KMS-11 (cell line): ENCODE results near the gene SLC29A4.
A peak's percentile ranks its signal among the peaks of the same experiment; 100 is the strongest.

Experiments
- H2AFZ ChIP-seq: fragments of 200-600 bp; sonication (generic); 2 replicates; pipeline ENCODE4 v1.6.1; 2016; ENCODE audit warnings: antibody characterized with exemption, mixed run types, low read depth
- H3K27ac ChIP-seq: fragments of 200-600 bp; sonication (generic); 2 replicates; pipeline ENCODE4 v1.6.1; 2016; ENCODE audit warnings: mild to moderate bottlenecking, mixed run types
- H3K27me3 ChIP-seq: fragments of 200-600 bp; sonication (generic); 2 replicates; pipeline ENCODE4 v1.6.1; 2017; ENCODE audit warnings: mild to moderate bottlenecking, low read depth, mixed run types, moderate library complexity; ENCODE audit not compliant: insufficient read depth
- H3K36me3 ChIP-seq: fragments of 200-600 bp; sonication (generic); 2 replicates; pipeline ENCODE4 v1.6.1; 2017; ENCODE audit warnings: mild to moderate bottlenecking, mixed run types; ENCODE audit not compliant: insufficient read depth
- H3K4me1 ChIP-seq: fragments of 200-600 bp; sonication (generic); 2 replicates; pipeline ENCODE4 v1.6.1; 2016; ENCODE audit warnings: mild to moderate bottlenecking, low read depth, mixed run types; ENCODE audit not compliant: poor library complexity, severe bottlenecking
- H3K4me2 ChIP-seq: fragments of 200-600 bp; sonication (generic); 2 replicates; pipeline ENCODE4 v1.7.0; 2016; ENCODE audit warnings: mild to moderate bottlenecking, mixed run types
- H3K4me3 ChIP-seq: fragments of 200-600 bp; sonication (generic); IDR thresholded peaks from 2 replicates; pipeline ENCODE4 v1.6.1; 2017; ENCODE audit warnings: low read depth, low read length, mixed read lengths; ENCODE audit not compliant: insufficient read depth
- H3K79me2 ChIP-seq: fragments of 200-600 bp; sonication (generic); 2 replicates; pipeline ENCODE4 v1.6.1; 2016; ENCODE audit warnings: low read depth, mixed run types; ENCODE audit not compliant: insufficient read depth
- H3K9ac ChIP-seq: fragments of 200-600 bp; sonication (generic); 2 replicates; pipeline ENCODE4 v1.6.1; 2016; ENCODE audit warnings: mild to moderate bottlenecking, mixed run types
- H4K20me1 ChIP-seq: fragments of 200-600 bp; sonication (generic); 2 replicates; pipeline ENCODE4 v1.6.1; 2016; ENCODE audit warnings: mild to moderate bottlenecking, mixed run types; ENCODE audit not compliant: insufficient read depth
- TF ChIP-seq, protein P1 (sequence below): fragments of 200-600 bp; sonication (generic); conservative IDR thresholded peaks from 2 replicates; pipeline ENCODE4 v1.6.1; 2017; ENCODE audit warnings: low read depth, mild to moderate bottlenecking, antibody characterized with exemption, low read length, moderate library complexity, mixed read lengths

Gene SLC29A4

DNA sequence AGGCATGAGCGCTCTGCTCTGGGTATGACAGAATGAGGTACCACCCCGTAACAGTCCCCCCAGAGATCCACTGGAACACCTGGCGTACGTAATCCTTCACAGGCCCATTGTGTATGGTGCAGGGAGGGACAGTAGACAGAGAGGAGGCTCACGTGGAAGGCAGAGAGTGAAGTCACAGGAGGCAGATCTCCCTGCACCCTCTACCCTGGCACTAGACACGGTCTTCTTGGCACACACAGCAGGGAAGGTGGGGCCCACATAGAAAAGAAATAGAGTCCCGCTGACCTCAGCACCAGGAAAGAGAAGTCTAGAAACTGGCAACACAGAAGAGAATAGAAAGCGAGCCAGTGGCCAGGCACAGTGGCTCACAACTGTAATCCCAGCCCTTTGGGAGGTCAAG, 51.9 kb downstream of the SLC29A4 start:
- no peak overlapping the region for H3K27ac ChIP-seq
- no peak overlapping the region for H3K4me3 ChIP-seq
- H4K20me1 ChIP-seq, result peaks cover 4% of the 10 kb centered on the region; the same call in 1 of the 2 replicates
- no peak overlapping the region for H2AFZ ChIP-seq
- H3K9ac ChIP-seq, result no peak overlapping the region
- TF ChIP-seq, protein P1, sequence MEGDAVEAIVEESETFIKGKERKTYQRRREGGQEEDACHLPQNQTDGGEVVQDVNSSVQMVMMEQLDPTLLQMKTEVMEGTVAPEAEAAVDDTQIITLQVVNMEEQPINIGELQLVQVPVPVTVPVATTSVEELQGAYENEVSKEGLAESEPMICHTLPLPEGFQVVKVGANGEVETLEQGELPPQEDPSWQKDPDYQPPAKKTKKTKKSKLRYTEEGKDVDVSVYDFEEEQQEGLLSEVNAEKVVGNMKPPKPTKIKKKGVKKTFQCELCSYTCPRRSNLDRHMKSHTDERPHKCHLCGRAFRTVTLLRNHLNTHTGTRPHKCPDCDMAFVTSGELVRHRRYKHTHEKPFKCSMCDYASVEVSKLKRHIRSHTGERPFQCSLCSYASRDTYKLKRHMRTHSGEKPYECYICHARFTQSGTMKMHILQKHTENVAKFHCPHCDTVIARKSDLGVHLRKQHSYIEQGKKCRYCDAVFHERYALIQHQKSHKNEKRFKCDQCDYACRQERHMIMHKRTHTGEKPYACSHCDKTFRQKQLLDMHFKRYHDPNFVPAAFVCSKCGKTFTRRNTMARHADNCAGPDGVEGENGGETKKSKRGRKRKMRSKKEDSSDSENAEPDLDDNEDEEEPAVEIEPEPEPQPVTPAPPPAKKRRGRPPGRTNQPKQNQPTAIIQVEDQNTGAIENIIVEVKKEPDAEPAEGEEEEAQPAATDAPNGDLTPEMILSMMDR, result no peak
- H3K36me3 ChIP-seq, result peaks cover 4% of the 10 kb centered on the region; the same call in 1 of the 2 replicates
- peaks cover 26% of the 10 kb centered on the region for H3K4me1 ChIP-seq
- no peaks in the 10 kb centered on the region for H3K79me2 ChIP-seq
- H3K27me3 ChIP-seq, result no peaks in the 10 kb centered on the region
- no peak overlapping the region for H3K4me2 ChIP-seq

GRCh38 chr7:5337047-5337446, 54.3 kb downstream of the SLC29A4 start:
- H3K36me3 ChIP-seq, result peaks cover 4% of the 10 kb centered on the region; the same call in 1 of the 2 replicates
- H3K4me1 ChIP-seq, result peaks cover 19% of the 10 kb centered on the region
- H3K9ac ChIP-seq, result no peak overlapping the region
- no peaks in the 10 kb centered on the region; the same call in 1 of the 2 replicates for H4K20me1 ChIP-seq
- no peak overlapping the region for H3K4me3 ChIP-seq
- TF ChIP-seq, protein P1, result no peak
- H3K4me2 ChIP-seq, result no peak overlapping the region
- no peaks in the 10 kb centered on the region for H3K79me2 ChIP-seq
- H2AFZ ChIP-seq, result no peak overlapping the region
- H3K27me3 ChIP-seq, result no peaks in the 10 kb centered on the region
- H3K27ac ChIP-seq, result no peak overlapping the region

GRCh38 chr7:5339955-5340354, 57.2 kb downstream of the SLC29A4 start:
- no peaks in the 10 kb centered on the region for H4K20me1 ChIP-seq
- H3K4me3 ChIP-seq, result no peak overlapping the region
- H3K27me3 ChIP-seq, result no peaks in the 10 kb centered on the region
- no peak overlapping the region for H3K9ac ChIP-seq
- H3K36me3 ChIP-seq, result peaks cover 9% of the 10 kb centered on the region; the same call in 1 of the 2 replicates
- H2AFZ ChIP-seq, result no peak overlapping the region
- H3K27ac ChIP-seq, result no peak overlapping the region; the same call in 1 of the 2 replicates
- no peaks in the 10 kb centered on the region for H3K79me2 ChIP-seq
- TF ChIP-seq, protein P1, result no peak
- 0 out of 2 replicates have a peak overlapping the region, but pooled peaks have one; percentile 1 for H3K4me2 ChIP-seq
- peaks cover 8% of the 10 kb centered on the region for H3K4me1 ChIP-seq

GRCh38 chr7:5342631-5343030, 59.9 kb downstream of the SLC29A4 start:
- H3K4me1 ChIP-seq, result peaks cover 8% of the 10 kb centered on the region
- TF ChIP-seq, protein P1, result no peak
- no peaks in the 10 kb centered on the region for H4K20me1 ChIP-seq
- no peak overlapping the region for H3K4me2 ChIP-seq
- peaks cover 4% of the 10 kb centered on the region; the same call in 1 of the 2 replicates for H3K36me3 ChIP-seq
- H3K27me3 ChIP-seq, result no peaks in the 10 kb centered on the region
- no peak overlapping the region for H3K4me3 ChIP-seq
- no peak overlapping the region for H3K27ac ChIP-seq
- no peak overlapping the region for H3K9ac ChIP-seq
- no peaks in the 10 kb centered on the region for H3K79me2 ChIP-seq
- H2AFZ ChIP-seq, result no peak overlapping the region
